Kasumi-1 (cell line): ENCODE data around the gene PDE6B.
"Not testable (repeated sequence)": the region's sequence is repeated elsewhere in the genome, so short reads cannot be mapped to it uniquely, and the experiment has no call there.

Experiments used
- DNase-seq, 2 experiments: peaks; one replicate each; lab custom pipeline; 2025; lab: John Stamatoyannopoulos, UW

PDE6B gene

DNA sequence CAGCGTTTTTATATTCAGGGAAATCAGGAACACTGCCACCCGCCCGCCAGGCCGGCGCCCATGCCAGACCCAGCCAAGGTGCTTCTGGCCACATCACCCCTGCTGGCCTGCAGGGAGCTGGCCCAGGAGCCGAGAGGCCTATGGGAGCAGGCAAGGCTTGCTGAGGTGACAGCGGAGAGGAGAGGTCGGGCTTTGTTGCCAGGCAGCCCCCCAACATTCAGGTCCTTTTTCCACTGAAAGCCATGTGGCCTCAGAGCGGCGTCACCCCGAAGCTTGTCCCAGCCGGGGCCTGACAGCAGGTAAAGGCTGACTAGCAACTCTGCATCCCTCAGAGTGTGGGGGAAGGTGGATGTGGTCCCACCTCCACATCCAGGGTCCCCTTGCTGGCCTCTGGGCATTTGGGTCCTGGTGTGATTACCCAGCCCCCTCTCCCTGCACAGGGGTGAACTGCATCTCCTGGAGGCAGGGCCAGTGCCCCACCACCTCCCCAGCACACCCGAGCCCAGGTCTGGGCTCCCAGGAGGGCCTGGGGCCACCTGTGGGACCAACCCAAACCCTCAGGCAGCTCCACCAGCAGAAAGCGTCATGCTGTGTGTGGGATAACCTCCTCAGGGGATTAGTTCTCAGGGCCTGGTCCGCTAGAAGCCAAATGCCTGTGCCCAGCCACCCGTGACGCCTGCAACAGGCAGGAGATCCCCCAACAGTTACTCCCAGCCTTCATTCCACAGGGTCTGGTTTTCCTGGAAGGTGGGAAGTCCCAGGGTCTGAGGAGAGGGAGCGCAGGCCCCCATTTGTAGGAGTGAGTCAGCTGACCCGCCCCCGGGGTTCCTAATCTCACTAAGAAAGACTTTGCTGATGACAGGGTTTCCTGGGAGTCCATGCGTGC is at the start of gene PDE6B:
Gene PDE6B (plus strand): TSS at position 869 of the 886 bp plus-strand sequence. CDS start 54 bp downstream, outside the sequence.
- DNase-seq: no peak

GRCh38 chr4:576245-576821 is 49.0 kb upstream of the PDE6B start, which contains the start of gene TMEM271:
TMEM271 (minus strand) TSS chr4:576295; CDS start chr4:576062, 233 bp downstream.
- DNase-seq: peak; percentile 45 to 52

DNA sequence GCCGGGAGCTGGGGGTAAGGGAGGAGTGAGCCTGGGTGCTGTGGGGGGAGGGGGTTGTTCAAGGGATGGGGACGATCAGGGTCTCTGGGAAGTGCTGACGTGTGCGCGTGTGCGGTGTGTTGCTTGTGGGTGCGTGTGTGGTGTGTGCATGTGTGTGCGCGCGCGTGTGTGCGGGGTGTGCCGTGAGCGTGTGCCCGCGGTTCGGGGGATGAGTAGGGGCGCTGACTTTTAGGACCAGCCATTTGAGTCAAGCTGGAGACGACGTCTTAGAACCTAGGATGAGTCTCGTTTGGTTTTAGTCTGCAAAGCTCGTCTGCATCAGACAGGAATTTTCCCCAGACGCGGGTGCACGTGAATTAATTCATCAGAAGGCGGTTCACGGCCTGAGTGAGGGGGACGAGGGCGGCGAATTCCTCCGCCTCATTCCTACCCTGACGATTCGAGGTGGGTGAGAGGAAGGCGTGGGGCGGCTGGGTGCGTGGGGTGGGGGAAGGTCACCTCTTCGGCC is 48.3 kb upstream of the PDE6B start:
- DNase-seq: peak; percentile 66 to 70

GRCh38 chr4:577499-578450 is 47.6 kb upstream of the PDE6B start:
- DNase-seq: peak; percentile 81 to 85

DNA sequence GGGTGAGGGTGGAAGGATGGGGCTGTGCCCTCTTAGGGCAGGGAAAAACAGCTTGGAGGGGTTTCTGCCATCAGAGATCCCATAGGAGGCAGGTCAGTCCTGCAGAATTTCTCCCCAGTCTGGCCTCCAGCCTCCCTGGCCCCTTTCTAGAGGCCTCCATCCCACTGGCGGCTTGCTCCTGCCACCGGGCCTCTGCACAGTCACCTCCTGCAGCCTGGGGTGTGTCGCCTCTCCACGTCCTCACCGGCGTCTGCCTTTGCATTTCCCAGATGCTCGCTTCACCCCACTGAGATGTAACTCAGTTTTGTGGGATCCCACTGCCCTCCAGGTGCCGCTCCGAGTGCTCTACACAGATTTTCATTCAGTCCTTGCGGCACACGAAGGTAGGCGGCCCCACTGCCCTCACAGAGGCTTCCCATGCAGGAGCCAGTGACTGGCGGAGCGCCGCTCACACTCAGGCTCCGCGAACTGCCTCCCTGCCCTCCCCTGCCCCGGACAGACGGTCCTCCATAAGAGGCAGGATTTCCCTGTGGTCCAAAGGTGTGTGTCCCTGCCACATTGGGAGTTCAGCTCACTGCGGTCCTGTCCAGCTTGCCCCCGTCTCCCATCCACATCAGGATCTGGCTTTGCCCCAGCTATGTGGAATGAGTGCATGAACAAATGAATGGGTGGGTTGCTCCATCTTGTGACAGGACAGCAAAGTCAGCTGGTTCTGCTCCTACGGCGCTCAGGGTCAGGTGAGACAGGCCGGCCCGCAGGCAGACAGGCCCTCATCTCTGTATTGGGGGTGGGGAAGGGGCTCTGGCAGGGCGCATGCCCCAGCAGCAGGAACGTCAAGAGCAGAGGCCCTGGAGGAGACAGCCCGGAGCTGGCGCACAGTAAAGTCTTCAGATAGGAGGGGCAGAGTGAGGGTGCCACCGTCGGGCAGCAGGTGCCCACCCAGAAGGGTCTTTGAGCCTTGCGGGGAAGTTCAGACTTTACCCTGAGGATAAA is 46.6 kb upstream of the PDE6B start:
- DNase-seq: no peak

GRCh38 chr4:579543-580175 is 45.7 kb upstream of the PDE6B start:
- peak; percentile 53 to 69 for DNase-seq

- DNase-seq: no peak
These were observed 44.2 kb upstream of the PDE6B start for GRCh38 chr4:581181-581580.

DNA sequence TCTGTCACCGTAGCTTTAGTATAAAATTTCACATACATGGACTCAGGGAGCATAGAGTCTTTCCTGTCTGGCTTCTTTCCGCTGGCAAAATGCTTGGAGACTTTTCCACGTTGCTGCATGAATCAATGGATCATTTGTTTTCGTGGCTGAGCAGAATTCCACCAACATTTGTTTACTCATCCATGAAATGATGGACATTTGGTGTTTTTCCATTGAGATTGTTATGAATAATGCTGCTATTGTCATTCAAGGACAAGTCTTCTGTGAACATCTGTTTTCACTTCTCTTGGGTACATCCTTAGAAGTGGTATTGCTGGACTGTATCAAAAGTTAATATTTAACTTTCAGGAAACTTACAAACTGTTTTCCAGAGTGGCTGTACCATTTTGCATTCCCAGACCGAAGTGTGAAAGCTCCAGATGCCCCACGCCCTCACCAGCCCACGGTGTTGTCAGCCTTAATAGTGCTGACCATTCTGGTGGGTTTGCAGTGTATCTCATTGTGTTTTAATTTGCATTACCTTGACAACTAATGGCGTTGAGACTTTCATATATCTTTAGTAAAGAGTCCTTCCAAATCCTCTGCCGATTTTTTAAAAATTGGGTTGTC is 43.5 kb upstream of the PDE6B start:
- no peak for DNase-seq

DNA sequence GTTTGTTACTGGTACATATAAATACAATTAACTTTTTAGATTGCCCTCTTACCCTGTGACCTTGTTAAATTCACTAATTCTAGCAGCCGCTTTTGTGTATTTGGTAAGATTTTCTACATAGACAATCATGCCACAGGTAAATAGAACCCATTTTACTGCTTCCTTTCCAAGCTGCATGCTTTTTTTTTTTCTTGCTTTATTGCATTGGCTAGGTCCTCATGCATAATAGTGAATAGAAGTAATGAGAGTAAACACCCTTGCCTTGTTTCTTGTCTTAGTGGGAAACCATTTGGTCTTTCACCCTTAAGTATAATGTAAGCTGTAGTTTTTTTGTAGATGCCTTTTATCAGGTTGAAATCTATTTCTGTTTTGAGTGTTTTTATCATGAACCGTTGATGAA is 41.6 kb upstream of the PDE6B start:
- no peak for DNase-seq

- no peak for DNase-seq
These were observed 37.6 kb upstream of the PDE6B start for GRCh38 chr4:587671-588350.

DNA sequence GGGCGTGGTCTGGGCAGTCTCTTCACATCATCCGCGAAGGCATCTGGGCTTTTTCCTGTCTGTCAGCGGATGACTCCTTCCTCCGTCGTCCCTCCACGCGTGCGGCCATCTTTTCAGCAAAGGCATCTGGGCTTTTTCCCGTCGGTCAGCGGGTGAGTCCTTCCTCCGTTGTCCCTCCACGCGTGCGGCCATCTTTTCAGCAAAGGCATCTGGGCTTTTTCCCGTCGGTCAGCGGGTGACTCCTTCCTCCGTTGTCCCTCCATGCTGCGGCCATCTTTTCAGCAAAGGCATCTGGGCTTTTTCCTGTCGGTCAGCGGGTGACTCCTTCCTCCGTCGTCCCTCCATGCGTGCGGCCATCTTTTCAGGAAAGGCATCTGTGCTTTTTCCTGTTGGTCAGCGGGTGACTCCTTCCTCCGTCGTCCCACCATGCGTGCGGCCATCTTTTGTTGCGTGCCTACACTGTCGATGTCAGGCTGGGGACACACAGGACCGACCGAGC is 37.0 kb upstream of the PDE6B start:
- no peak for DNase-seq

GRCh38 chr4:589219-589963 is 36.0 kb upstream of the PDE6B start:
- no peak for DNase-seq

- no peak for DNase-seq
These were observed 35.0 kb upstream of the PDE6B start for GRCh38 chr4:590313-590841.

GRCh38 chr4:592178-592577 is 33.2 kb upstream of the PDE6B start:
- DNase-seq: not testable (repeated sequence)

- DNase-seq: no peak
These were observed 32.4 kb upstream of the PDE6B start for GRCh38 chr4:592825-593520.

DNA sequence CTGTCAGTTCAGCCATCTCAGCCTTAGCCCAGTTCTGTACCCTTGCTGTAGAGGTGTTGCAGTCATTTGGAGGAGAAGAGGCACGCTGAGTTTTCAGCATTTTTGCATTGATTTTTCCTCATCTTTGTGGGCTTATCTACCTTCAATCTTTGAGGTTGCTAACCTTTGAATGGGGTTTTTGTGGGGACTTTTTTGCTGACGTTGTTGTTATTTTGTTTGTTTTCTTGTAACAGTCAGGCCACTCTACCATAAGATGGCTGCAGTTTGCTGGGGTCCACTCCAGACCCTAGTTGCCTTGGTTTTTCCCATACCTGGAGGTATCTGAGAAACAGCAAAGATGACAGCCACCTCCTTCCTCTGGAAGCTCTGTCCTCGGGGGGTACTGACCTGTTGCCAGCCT is 26.4 kb upstream of the PDE6B start:
- no peak for DNase-seq

GRCh38 chr4:600166-600565 is 25.2 kb upstream of the PDE6B start:
- DNase-seq: no peak
